ENCODE measurements around the gene HDHD3.

Gene HDHD3

DNA sequence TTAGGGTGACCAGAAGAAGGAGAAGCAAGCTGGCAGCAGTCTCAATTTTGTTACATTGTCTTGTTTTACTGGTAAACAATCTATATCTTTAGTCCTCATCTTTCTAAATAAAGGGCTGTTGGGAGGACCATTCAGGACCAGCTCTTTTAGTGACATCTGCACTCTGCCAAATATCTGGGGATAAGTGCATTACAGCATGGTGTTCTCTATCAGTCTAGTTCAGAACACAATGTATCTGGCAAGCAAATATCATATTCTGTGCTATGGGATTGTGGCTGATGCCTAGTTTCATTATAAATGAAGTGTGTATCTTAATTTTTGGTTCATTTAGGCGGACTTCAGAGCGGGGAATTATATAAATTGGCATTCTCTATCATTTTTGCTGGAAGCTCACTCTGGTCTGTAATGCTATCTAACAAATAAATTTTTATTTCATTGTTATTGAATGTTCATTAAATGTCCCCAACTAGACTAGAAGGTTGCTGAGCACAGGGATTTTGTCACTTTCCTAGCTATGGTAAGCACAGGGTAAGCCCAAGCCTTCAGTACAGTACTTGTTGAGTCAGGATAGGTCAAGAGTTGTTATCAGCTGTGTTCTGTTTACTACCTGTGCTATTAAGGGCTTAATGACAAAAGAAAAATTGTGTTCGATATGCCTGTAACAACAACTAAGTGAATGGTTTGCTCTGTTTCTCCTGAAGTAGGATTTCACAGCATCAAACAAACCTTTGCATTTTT lies 48.6 kb downstream of the HDHD3 start:
- no peak for DNase-seq (ENCODE audit: low read depth, low spot score)

DNA sequence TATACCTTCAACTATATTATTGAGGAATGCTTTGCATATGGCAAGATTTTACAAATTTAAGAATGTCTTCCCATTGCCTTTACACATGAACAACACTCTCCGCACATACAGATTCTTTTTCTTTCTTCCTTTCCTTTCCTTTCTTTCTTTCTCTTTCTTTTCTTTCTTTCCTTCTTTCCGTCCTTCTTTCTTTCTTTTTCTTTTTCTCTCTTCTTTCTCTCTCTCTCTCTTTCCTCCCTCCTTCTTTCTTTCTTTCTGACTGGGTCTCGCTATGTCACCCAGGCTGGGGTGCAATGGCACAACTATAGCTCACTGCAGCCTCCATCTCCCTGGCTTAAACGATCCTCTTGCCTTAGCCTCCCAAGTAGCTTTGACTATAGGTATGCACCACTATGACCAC lies 50.6 kb downstream of the HDHD3 start:
- DNase-seq (ENCODE audit: low read depth, low spot score), result no peak

Measured in activated naive CD8-positive, alpha-beta T cell treated with anti-CD3 and anti-CD28 coated beads, Interleukin-2, amount 50 U/mL, for 16 hours (primary cell).